ENCODE data around the gene ZFP36L2. TPM values are rescaled to one million over a fixed set of nuclear protein-coding genes. Genes with fewer than 3 reads are reported as not detected.

ZFP36L2 gene
- total and polyA plus RNA-seq, 9 of the 15 experiments (the other 6 are each of a cell fraction or from before 2014, with no cell fraction given), result 4.1 to 60.6 (median 20.3) TPM

DNA sequence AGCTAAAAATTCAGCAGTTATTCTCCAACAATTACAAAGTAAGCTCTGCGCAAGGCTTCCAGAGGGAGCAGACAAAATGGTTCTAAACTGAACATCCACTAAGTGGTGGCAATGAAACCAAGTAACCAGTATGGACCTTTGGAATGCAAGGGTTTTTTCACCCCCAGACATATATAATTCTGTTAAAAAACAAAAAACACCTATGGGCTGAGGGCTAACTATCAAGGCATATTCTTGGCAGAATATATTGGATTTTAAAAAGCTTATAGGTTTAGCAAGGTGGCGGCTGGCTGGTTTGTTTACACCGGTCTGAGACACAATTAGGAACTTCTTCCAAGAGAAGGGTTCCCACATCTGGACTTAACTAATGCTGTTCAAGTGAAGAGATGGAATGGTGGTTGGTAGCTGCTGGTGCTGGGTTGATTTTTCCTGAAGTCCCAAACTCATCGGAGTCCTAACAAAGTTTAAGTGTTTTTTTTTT is 2.8 kb downstream of the ZFP36L2 start (continued):
- no peak for TF ChIP-seq TAF1 (IDR thresholded peaks at IDR 0.05; ENCODE audit: control insufficient read depth, extremely low read depth, insufficient read depth, low read length, severe bottlenecking)
- no peak for TF ChIP-seq ELF2 (CRISPR knock-in tag; IDR thresholded peaks at IDR 0.05)
- TF ChIP-seq GABPB2 (CRISPR knock-in tag; conservative IDR thresholded peaks at IDR 0.05), result no peak
- TF ChIP-seq BCL6 (CRISPR knock-in tag; IDR thresholded peaks at IDR 0.05), result no peak
- TF ChIP-seq KLF10 (CRISPR knock-in tag; IDR thresholded peaks at IDR 0.05), result no peak

DNA sequence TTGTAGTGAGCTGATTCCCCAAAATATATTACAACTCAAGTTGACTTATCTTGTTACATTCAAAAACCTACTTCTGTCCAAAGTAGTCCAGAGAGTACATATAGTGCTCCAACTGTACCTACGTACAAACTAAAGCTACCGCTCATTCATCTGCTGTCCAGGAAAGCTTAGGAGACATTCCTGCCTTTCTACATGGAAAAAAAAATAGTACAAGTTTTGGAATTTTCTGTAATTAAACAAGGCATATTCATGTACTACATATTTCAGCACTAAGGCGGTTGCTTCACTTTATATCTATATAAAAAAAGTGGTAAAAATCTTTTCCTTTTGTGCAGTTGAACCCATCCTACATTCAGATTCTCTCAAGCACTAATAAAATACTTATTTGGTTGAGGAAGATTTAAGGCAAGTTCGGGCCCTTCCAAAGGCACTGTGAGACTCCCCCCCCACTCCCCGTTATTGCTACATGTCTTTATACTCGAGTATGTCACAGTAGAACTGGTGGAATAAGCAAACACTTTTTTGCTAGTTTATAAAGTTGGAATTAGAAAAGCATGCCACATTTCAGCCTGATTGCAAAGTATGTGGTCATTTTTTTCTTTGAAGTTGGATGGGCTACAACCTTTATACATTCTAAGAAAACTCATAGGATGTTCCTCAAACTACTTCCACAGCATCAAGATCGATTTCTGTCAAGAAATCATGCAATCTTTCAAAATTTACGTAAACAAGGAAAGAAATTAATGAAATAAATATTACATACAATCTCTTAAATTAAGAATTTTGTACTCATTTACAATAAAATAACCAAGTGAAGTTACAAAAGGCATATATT is 3.7 kb downstream of the ZFP36L2 start:
- peaks cover 18 to 72% of the 10 kb centered on the region in 2 experiments; a peak in 4 of 5 replicates for H3K4me1 ChIP-seq (replicated peaks in 1 of 2; ENCODE audit: control insufficient read depth in 2 of 2, insufficient read depth in 2 of 2, low read length in 2 of 2)
- TF ChIP-seq, protein P1, sequence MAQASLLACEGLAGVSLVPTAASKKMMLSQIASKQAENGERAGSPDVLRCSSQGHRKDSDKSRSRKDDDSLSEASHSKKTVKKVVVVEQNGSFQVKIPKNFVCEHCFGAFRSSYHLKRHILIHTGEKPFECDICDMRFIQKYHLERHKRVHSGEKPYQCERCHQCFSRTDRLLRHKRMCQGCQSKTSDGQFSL (CRISPR knock-in tag; IDR thresholded peaks at IDR 0.05), result peak; percentile 86; the same call in 1 of the 2 replicates
- TF ChIP-seq, protein P1 (tag; IDR thresholded peaks at IDR 0.05), result peak in 1 of 2 experiments; percentile 82; a peak in 1 of 4 replicates
- TF ChIP-seq ZNF311 (CRISPR knock-in tag; IDR thresholded peaks at IDR 0.05) (0 out of 2 replicates have a peak, but pooled peaks have one; percentile 27), SIX5 (IDR thresholded peaks at IDR 0.05; ENCODE audit: borderline replicate concordance in 1 of 2, insufficient read depth in 1 of 2, low read depth in 1 of 2, low read length in 2 of 2) (no peak), ZNF354B (CRISPR knock-in tag; IDR thresholded peaks at IDR 0.05) (no peak), ZNF12 (CRISPR knock-in tag; IDR thresholded peaks at IDR 0.05) (no peak), GTF2F1 (IDR thresholded peaks at IDR 0.05; ENCODE audit: low read depth, low read length) (no peak), CEBPG (CRISPR knock-in tag; IDR thresholded peaks at IDR 0.05) (peak; percentile 40; the same call in 1 of the 2 replicates), CEBPG (tag; conservative IDR thresholded peaks at IDR 0.05 in 1 of 2, IDR thresholded peaks at IDR 0.05 in 1 of 2) (peak in 1 of 2 experiments; percentile 76; a peak in 3 of 4 replicates), CEBPB (tag; IDR thresholded peaks at IDR 0.05) (peak; percentile 61), LEF1 (IDR thresholded peaks at IDR 0.05) (no peak)
- TF ChIP-seq, protein P2, sequence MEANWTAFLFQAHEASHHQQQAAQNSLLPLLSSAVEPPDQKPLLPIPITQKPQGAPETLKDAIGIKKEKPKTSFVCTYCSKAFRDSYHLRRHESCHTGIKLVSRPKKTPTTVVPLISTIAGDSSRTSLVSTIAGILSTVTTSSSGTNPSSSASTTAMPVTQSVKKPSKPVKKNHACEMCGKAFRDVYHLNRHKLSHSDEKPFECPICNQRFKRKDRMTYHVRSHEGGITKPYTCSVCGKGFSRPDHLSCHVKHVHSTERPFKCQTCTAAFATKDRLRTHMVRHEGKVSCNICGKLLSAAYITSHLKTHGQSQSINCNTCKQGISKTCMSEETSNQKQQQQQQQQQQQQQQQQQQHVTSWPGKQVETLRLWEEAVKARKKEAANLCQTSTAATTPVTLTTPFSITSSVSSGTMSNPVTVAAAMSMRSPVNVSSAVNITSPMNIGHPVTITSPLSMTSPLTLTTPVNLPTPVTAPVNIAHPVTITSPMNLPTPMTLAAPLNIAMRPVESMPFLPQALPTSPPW (CRISPR knock-in tag; IDR thresholded peaks at IDR 0.05), result peak; percentile 62
- TF ChIP-seq, protein P3, sequence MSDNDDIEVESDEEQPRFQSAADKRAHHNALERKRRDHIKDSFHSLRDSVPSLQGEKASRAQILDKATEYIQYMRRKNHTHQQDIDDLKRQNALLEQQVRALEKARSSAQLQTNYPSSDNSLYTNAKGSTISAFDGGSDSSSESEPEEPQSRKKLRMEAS (CRISPR knock-in tag; IDR thresholded peaks at IDR 0.05), result no peak
- peaks cover 29% of the 10 kb centered on the region for H3K36me3 ChIP-seq (ENCODE audit: control insufficient read depth, insufficient read depth, low read length)
- in situ Hi-C loops (cut with MboI) (loop anchor here (10.0 kb wide), 1 partner anchor 48 kb away; no protein-coding TSS in a partner anchor), intact Hi-C loops (cut with micrococcal nuclease) (no loop called here)
- WGBS (ENCODE audit: insufficient coverage, low coverage, missing lambda C conversion rate), result 7% methylated on average over 8 of the region's 8 CpGs
- H3K4me3 ChIP-seq, result peak overlapping the region; percentile 62
- no peaks in the 10 kb centered on the region for H3K9me3 ChIP-seq (replicated peaks; ENCODE audit: control insufficient read depth, insufficient read depth, low read depth, low read length)
- peak overlapping the region; percentile 90 for H3K4me2 ChIP-seq (ENCODE audit: insufficient read depth, low read length)
- H4K20me1 ChIP-seq (replicated peaks; ENCODE audit: control insufficient read depth, insufficient read depth, low read length), result no peaks in the 10 kb centered on the region; the same call in 1 of the 2 replicates
- DNase-seq (ENCODE audit: extremely low read depth in 1 of 4, low spot score in 3 of 4) (peak in 1 of 4 experiments; percentile 48), ATAC-seq (no peak), FAIRE-seq (peak; percentile 11)
- POLR2A ChIA-PET, result interaction anchor here (0.5 to 1.8 kb wide), 28 partner anchors 10 to 837 kb away, joined by 3 to 8 read pairs (median 4); no protein-coding TSS in a partner anchor
- H3K27me3 ChIP-seq (ENCODE audit: control insufficient read depth in 2 of 2, insufficient read depth in 2 of 2, low read length in 2 of 2), result no peaks in the 10 kb centered on the region
- CTCF ChIA-PET (ENCODE audit: low intra/inter-chr PET ratio), result no interaction called here
- H3K79me2 ChIP-seq (ENCODE audit: control insufficient read depth, insufficient read depth, low read length), result peaks cover 83% of the 10 kb centered on the region
- no peak overlapping the region for H2AFZ ChIP-seq (ENCODE audit: low read depth, low read length)
- peak overlapping the region; percentile 86 for H3K27ac ChIP-seq (ENCODE audit: extremely low read depth, low read depth, low read length)
- peak overlapping the region in 1 of 2 experiments; percentile 88; a peak in 3 of 4 replicates for H3K9ac ChIP-seq (ENCODE audit: insufficient read depth in 1 of 2, low read depth in 2 of 2, low read length in 2 of 2)
- H3K9me1 ChIP-seq (ENCODE audit: control insufficient read depth, insufficient read depth, low read length), result no peaks in the 10 kb centered on the region
- TSS peak; percentile 40 for BruUV-seq (replicated peaks)

Data from K562 (cell line).